ENCODE data around the gene CMBL. TPM values are rescaled to one million over a fixed set of nuclear protein-coding genes. Genes with fewer than 3 reads are reported as not detected.
"Not testable (repeated sequence)": the region's sequence is repeated elsewhere in the genome, so short reads cannot be mapped to it uniquely, and the experiment has no call there.

CMBL gene
- total RNA-seq, 1 experiment from 2014 or later: 12.6 TPM

GRCh38 chr5:10348258-10348657 is 40.6 kb upstream of the CMBL start:
- Histone ChIP-seq H3K27ac (ENCODE audit: insufficient read length, low read depth, low read length) (no peak overlapping the region), H2BK5ac (ENCODE audit: insufficient read length, low read length) (no peak overlapping the region), H2BK12ac (ENCODE audit: insufficient read length, low read depth, low read length) (no peak overlapping the region), H3K18ac (ENCODE audit: insufficient read length, low read depth, low read length) (no peak overlapping the region), H2BK15ac (ENCODE audit: low read depth, low read length) (no peak overlapping the region), H2AK5ac (ENCODE audit: insufficient read length, low read length) (no peak overlapping the region), H4K5ac (ENCODE audit: insufficient read length, low read depth, low read length) (no peak overlapping the region), H3K4me1 (ENCODE audit: insufficient read depth, low read length) (peaks cover 4% of the 10 kb centered on the region; the same call in 1 of the 2 replicates), H4K91ac (ENCODE audit: insufficient read length, low read depth, low read length) (no peak overlapping the region), H3K23ac (ENCODE audit: insufficient read length, low read depth, low read length) (no peak overlapping the region), H3K4me2 (ENCODE audit: insufficient read depth, insufficient read length, low read length) (no peak overlapping the region), H3K14ac (ENCODE audit: insufficient read depth, low read length) (no peak overlapping the region), H3K27me3 (ENCODE audit: insufficient read depth, low read length) (no peaks in the 10 kb centered on the region), H3K9me3 (ENCODE audit: control insufficient read depth, low read depth, low read length) (no peaks in the 10 kb centered on the region), H2AFZ (ENCODE audit: low read length) (no peak overlapping the region), H4K20me1 (ENCODE audit: control insufficient read depth, insufficient read depth, insufficient read length) (no peaks in the 10 kb centered on the region), H3K23me2 (ENCODE audit: insufficient read length, low read depth, low read length, poor library complexity, severe bottlenecking) (peaks cover 6% of the 10 kb centered on the region), H3K56ac (ENCODE audit: insufficient read length, low read depth, low read length) (no peak overlapping the region), H3T11ph (ENCODE audit: low read length) (no peak overlapping the region), H4K8ac (replicated peaks; ENCODE audit: insufficient read length, low read depth, low read length) (no peak overlapping the region), H3K79me2 (ENCODE audit: insufficient read depth, low read length) (no peaks in the 10 kb centered on the region), H3K4ac (ENCODE audit: low read depth, low read length) (no peak overlapping the region), H3K79me1 (ENCODE audit: insufficient read depth, low read depth, low read length, poor library complexity, severe bottlenecking) (no peaks in the 10 kb centered on the region), H2BK120ac (ENCODE audit: low read depth, low read length, poor library complexity, severe bottlenecking) (no peak overlapping the region), H3K9ac (ENCODE audit: extremely low read depth, insufficient read length, low read length) (no peak overlapping the region), H2BK20ac (ENCODE audit: low read depth, low read length, poor library complexity, severe bottlenecking) (no peak overlapping the region)
- H3K27me3 Mint-ChIP-seq (ENCODE audit: low read depth): peaks cover 13% of the 10 kb centered on the region
- H3K4me1 Mint-ChIP-seq: peaks cover 13 to 14% of the 10 kb centered on the region in 2 experiments
- H3K36me3 Mint-ChIP-seq (ENCODE audit: insufficient read depth in 1 of 3, low read depth in 3 of 3): no peaks in the 10 kb centered on the region
- no peaks in the 10 kb centered on the region for H3K9me3 Mint-ChIP-seq
- no peak for DNase-seq
- H3K4me3 Mint-ChIP-seq: no peak overlapping the region
- no CpG with 5 or more reads among the region's 2 CpGs for WGBS (ENCODE audit: extremely low coverage, insufficient read length, low lambda C conversion rate)
- no peak overlapping the region for H3K27ac Mint-ChIP-seq
- no peak for TF ChIP-seq CTCF (conservative IDR thresholded peaks at IDR 0.05)

GRCh38 chr5:10344461-10345106 is 36.9 kb upstream of the CMBL start:
- not testable (repeated sequence) for H2AK5ac ChIP-seq (ENCODE audit: insufficient read length, low read length); H3K27ac ChIP-seq (ENCODE audit: insufficient read length, low read depth, low read length); H3T11ph ChIP-seq (ENCODE audit: low read length); H4K91ac ChIP-seq (ENCODE audit: insufficient read length, low read depth, low read length); H3K4me1 ChIP-seq (ENCODE audit: insufficient read depth, low read length); H4K8ac ChIP-seq (replicated peaks; ENCODE audit: insufficient read length, low read depth, low read length); H2BK120ac ChIP-seq (ENCODE audit: low read depth, low read length, poor library complexity, severe bottlenecking); H3K9me3 Mint-ChIP-seq; H3K9me3 ChIP-seq (ENCODE audit: control insufficient read depth, low read depth, low read length); H2BK15ac ChIP-seq (ENCODE audit: low read depth, low read length); H3K79me2 ChIP-seq (ENCODE audit: insufficient read depth, low read length); H2AFZ ChIP-seq (ENCODE audit: low read length); H4K20me1 ChIP-seq (ENCODE audit: control insufficient read depth, insufficient read depth, insufficient read length); H3K4me3 Mint-ChIP-seq; H3K56ac ChIP-seq (ENCODE audit: insufficient read length, low read depth, low read length); H3K23me2 ChIP-seq (ENCODE audit: insufficient read length, low read depth, low read length, poor library complexity, severe bottlenecking); DNase-seq; H2BK12ac ChIP-seq (ENCODE audit: insufficient read length, low read depth, low read length); H3K79me1 ChIP-seq (ENCODE audit: insufficient read depth, low read depth, low read length, poor library complexity, severe bottlenecking); H4K5ac ChIP-seq (ENCODE audit: insufficient read length, low read depth, low read length); H3K9ac ChIP-seq (ENCODE audit: extremely low read depth, insufficient read length, low read length); H3K27me3 ChIP-seq (ENCODE audit: insufficient read depth, low read length); H3K36me3 Mint-ChIP-seq (ENCODE audit: insufficient read depth in 1 of 3, low read depth in 3 of 3); H3K4ac ChIP-seq (ENCODE audit: low read depth, low read length); H3K14ac ChIP-seq (ENCODE audit: insufficient read depth, low read length); H2BK20ac ChIP-seq (ENCODE audit: low read depth, low read length, poor library complexity, severe bottlenecking); H3K4me2 ChIP-seq (ENCODE audit: insufficient read depth, insufficient read length, low read length); H2BK5ac ChIP-seq (ENCODE audit: insufficient read length, low read length); H3K27ac Mint-ChIP-seq; H3K4me1 Mint-ChIP-seq; H3K23ac ChIP-seq (ENCODE audit: insufficient read length, low read depth, low read length); H3K18ac ChIP-seq (ENCODE audit: insufficient read length, low read depth, low read length); H3K27me3 Mint-ChIP-seq (ENCODE audit: low read depth)
- WGBS (ENCODE audit: extremely low coverage, insufficient read length, low lambda C conversion rate): no CpG with 5 or more reads among the region's 5 CpGs
